Naive thymus-derived CD8-positive, alpha-beta T cell (primary cell): ENCODE measurements around the gene UQCRFS1. TPM values are rescaled to one million over a fixed set of nuclear protein-coding genes. Genes with fewer than 3 reads are reported as not detected.
"Not testable (repeated sequence)": the region's sequence is repeated elsewhere in the genome, so short reads cannot be mapped to it uniquely, and the experiment has no call there.

Source experiments
- ATAC-seq, 2 donors: fragments of 150-1000 bp; cut with Tn5 transposase in 1 of 2; sonication (Bioruptor Pico), chemical (Tn5 transposase) in 1 of 2; 1 replicate in 1 of 2; 2 replicates in 1 of 2; pipeline ENCODE4 v1.10.0; 2021; ENCODE audit warnings: mild to moderate bottlenecking in 2 of 2, moderate library complexity in 2 of 2
- POLR2A ChIA-PET: fragments of 350-600 bp; sonication (Branson Sonifier 250); formaldehyde crosslinking; loops from one replicate; lab custom pipeline; 2021; ENCODE audit warnings: antibody characterized with exemption; lab: Charles Lee
- DNase-seq, 10 donors: peaks; one replicate each; pipeline versions ENCODE4 v3.0.0 to v3.0.0-alpha.2; 2020 to 2022
- H3K27ac Mint-ChIP-seq, 10 donors: one replicate each; pipeline ENCODE4 v1.8.0; 2020 to 2022; ENCODE audit warnings: mild to moderate bottlenecking in 10 of 10, mixed read lengths in 10 of 10, moderate library complexity in 4 of 10, inconsistent platforms in 1 of 10
- H3K27me3 Mint-ChIP-seq, 5 donors: one replicate each; pipeline ENCODE4 v1.8.0; 2021 to 2022; ENCODE audit warnings: mixed read lengths in 5 of 5
- H3K36me3 Mint-ChIP-seq, 3 donors: one replicate each; pipeline ENCODE4 v1.8.0; 2020 to 2022; ENCODE audit warnings: mixed read lengths in 3 of 3, mild to moderate bottlenecking in 2 of 3, inconsistent platforms in 1 of 3
- H3K4me1 Mint-ChIP-seq, 4 donors: one replicate each; pipeline ENCODE4 v1.8.0; 2021 to 2022; ENCODE audit warnings: mixed read lengths in 4 of 4
- H3K4me3 Mint-ChIP-seq, 10 donors: one replicate each; pipeline ENCODE4 v1.8.0; 2020 to 2022; ENCODE audit warnings: mild to moderate bottlenecking in 10 of 10, mixed read lengths in 10 of 10, moderate library complexity in 6 of 10, inconsistent platforms in 1 of 10
- H3K9me3 Mint-ChIP-seq, 9 donors: one replicate each; pipeline ENCODE4 v1.8.0; 2020 to 2022; ENCODE audit warnings: mixed read lengths in 9 of 9, mild to moderate bottlenecking in 3 of 9, inconsistent platforms in 1 of 9, moderate library complexity in 1 of 9
- polyA plus RNA-seq, 3 donors: library from polyadenylated mRNA; unstranded; fragments of 300-500 nt; fragmentation: Illumina TruSeq; gene quantifications; one replicate each; pipeline ENCODE4 v1.2.3, GENCODE V29; 2021
- total RNA-seq, 8 experiments: library from RNA in 2 of 8; stranded (reverse) in 2 of 8; gene quantifications; one replicate each; pipeline ENCODE4 v1.2.3 and lab custom pipeline; 2021 to 2026

The UQCRFS1 gene
- 10 to 100 TPM; 23.7 to 25.0 TPM for total RNA-seq
- 10 to 100 TPM; 72.6 to 93.3 (median 82.1) TPM for polyA plus RNA-seq
- total RNA-seq (lab: John Stamatoyannopoulos, UW): 44.1 to 120 (median 64.6) reads per million in 6 experiments

GRCh38 chr19:29212648-29213573, at the start of gene UQCRFS1:
Gene UQCRFS1, minus strand, starts transcription at chr19:29213151. Its CDS starts 33 bp downstream, at chr19:29213118.
- peaks cover 22 to 52% (median 47%) of the 10 kb centered on the region in 4 donors for H3K4me1 Mint-ChIP-seq

GRCh38 chr19:29262085-29262484, 49.1 kb upstream of the UQCRFS1 start:
- Mint-ChIP-seq H3K36me3 (no peaks in the 10 kb centered on the region), H3K27ac (no peak overlapping the region), H3K9me3 (no peaks in the 10 kb centered on the region), H3K4me3 (no peak overlapping the region), H3K27me3 (peaks cover 7 to 41% (median 22%) of the 10 kb centered on the region in 5 donors), H3K4me1 (peaks cover 0 to 5% (median 2%) of the 10 kb centered on the region in 4 donors)
- ATAC-seq (no peak), DNase-seq (no peak)
- POLR2A ChIA-PET: no interaction called here

More at GRCh38 chr19:29212648-29213573, at the start of gene UQCRFS1:
- Mint-ChIP-seq H3K4me3 (peak within 1 kb of the TSS; percentile 84 to 97 (median 95)), H3K27ac (peak within 1 kb of the TSS; percentile 85 to 99 (median 98)), H3K9me3 (peaks cover 0 to 5% (median 0%) of the 10 kb centered on the region in 9 donors), H3K27me3 (peaks cover 3 to 16% (median 4%) of the 10 kb centered on the region in 5 donors), H3K36me3 (peaks cover 8 to 21% (median 16%) of the 10 kb centered on the region in 3 donors)
- DNase-seq (peak; percentile 90 to 97 (median 94)), ATAC-seq (peak; percentile 94 to 95)
- POLR2A ChIA-PET: interaction anchor here (1.2 kb wide), 1 partner anchor 393 kb away, joined by 5 read pairs; the partner anchor contains the start of gene POP4

- Mint-ChIP-seq H3K4me3 (no peak overlapping the region), H3K27ac (no peak overlapping the region), H3K36me3 (no peaks in the 10 kb centered on the region), H3K4me1 (peaks cover 0 to 5% (median 2%) of the 10 kb centered on the region in 4 donors), H3K27me3 (peaks cover 6 to 28% (median 15%) of the 10 kb centered on the region in 5 donors), H3K9me3 (no peaks in the 10 kb centered on the region)
- POLR2A ChIA-PET: no interaction called here
- ATAC-seq (no peak), DNase-seq (peak in 4 of 10 donors; percentile 5 to 19 (median 8))
Observed at GRCh38 chr19:29260477-29261317, 47.7 kb upstream of the UQCRFS1 start.

DNA sequence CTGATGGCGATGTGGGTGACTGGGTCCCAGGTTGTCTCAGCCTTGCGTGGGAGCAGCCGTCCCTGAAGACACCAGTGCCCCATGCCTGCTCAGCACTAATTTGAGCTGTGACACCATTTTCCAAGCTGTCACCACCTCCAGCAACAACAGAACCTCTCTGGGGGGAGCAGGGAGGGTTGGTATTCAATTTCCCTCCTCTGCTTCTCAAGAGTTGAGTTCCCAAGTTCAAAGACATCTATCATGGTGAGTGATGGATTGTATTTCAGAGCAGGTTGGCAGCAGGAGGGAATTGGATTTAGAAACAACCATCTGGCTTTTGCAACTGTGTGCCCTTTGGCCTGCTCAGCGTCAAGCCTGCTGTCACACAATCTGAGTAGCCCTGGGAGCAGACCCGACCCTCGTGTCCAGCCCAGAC, 46.9 kb upstream of the UQCRFS1 start:
- H3K27me3 Mint-ChIP-seq: peaks cover 6 to 23% (median 7%) of the 10 kb centered on the region in 5 donors
- no peaks in the 10 kb centered on the region for H3K9me3 Mint-ChIP-seq
- DNase-seq (no peak), ATAC-seq (no peak)
- H3K4me3 Mint-ChIP-seq: no peak overlapping the region
- no peaks in the 10 kb centered on the region for H3K36me3 Mint-ChIP-seq
- H3K27ac Mint-ChIP-seq: no peak overlapping the region
- POLR2A ChIA-PET: no interaction called here
- H3K4me1 Mint-ChIP-seq: peaks cover 0 to 5% (median 1%) of the 10 kb centered on the region in 4 donors

DNA sequence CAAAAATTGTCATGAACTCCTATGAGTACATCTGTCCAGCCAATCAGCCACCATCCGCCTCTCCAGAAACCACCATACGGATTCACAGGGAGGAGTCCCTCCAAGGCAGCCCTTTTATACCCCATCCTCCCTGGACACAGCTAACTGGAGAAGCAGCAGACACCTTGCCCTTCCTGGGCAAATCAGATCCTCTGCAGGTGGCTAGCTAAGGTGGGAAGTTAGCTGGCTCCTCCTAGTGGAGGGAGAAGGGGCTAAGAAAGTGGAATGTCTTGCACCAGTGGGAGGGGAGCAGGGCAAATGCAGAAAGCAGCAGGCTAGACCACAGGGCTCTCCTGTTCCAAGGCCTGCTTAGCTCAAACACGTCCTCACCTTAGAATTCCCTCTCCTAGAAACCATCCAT, 46.2 kb upstream of the UQCRFS1 start:
- Mint-ChIP-seq H3K4me1 (peaks cover 0 to 5% (median 2%) of the 10 kb centered on the region in 4 donors), H3K36me3 (no peaks in the 10 kb centered on the region), H3K27me3 (peaks cover 3 to 23% (median 13%) of the 10 kb centered on the region in 5 donors), H3K9me3 (no peaks in the 10 kb centered on the region), H3K4me3 (no peak overlapping the region), H3K27ac (no peak overlapping the region)
- POLR2A ChIA-PET: no interaction called here
- DNase-seq (no peak), ATAC-seq (no peak)

DNA sequence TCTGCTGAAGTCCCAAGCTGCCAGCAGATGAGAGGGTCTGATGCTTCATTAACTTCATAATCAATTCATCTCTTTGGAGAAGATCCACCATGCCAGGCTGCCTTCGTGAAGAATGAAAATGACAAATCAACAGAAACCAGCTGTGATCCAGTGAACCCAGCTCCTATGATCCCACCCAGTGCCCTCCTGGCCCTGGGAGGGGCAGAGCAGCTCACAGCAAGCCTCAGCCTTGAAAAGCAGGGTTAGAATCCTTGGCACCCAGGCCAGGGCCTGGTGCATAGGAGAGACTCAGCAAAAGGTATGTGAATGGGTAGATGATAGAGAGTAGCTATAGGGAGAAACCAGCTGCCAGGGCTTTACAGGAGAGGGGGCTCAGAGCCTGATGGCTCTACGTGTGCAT, 43.6 kb upstream of the UQCRFS1 start:
- H3K36me3 Mint-ChIP-seq: no peaks in the 10 kb centered on the region
- ATAC-seq: no peak
- peaks cover 0 to 2% (median 0%) of the 10 kb centered on the region in 4 donors for H3K4me1 Mint-ChIP-seq
- H3K27ac Mint-ChIP-seq: no peak overlapping the region
- H3K4me3 Mint-ChIP-seq: no peak overlapping the region
- H3K9me3 Mint-ChIP-seq: no peaks in the 10 kb centered on the region
- DNase-seq: no peak
- POLR2A ChIA-PET: no interaction called here
- peaks cover 1 to 32% (median 19%) of the 10 kb centered on the region in 5 donors for H3K27me3 Mint-ChIP-seq

DNA sequence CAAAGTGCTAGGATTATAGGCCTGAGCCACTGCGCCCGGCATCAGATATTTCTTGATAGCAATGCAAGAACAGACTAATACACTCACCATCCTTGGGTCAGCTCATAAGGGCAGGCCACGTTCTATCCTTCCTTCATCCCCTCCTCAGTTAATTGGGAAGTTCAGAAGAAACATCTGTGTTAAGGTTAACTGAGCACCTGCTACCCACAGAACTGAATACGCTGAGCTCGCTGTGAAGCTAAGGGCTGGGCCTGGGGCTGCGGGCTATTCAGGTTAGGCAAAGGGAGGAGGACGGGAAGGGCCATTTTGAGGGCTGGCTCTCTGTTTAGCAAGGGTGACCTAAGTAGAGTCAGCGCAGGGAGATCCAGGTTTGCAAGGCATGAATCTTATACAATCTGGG, 43.0 kb upstream of the UQCRFS1 start:
- H3K4me3 Mint-ChIP-seq: no peak overlapping the region
- H3K27ac Mint-ChIP-seq: no peak overlapping the region
- H3K4me1 Mint-ChIP-seq: peaks cover 0 to 2% (median 0%) of the 10 kb centered on the region in 4 donors
- no peaks in the 10 kb centered on the region for H3K9me3 Mint-ChIP-seq
- H3K36me3 Mint-ChIP-seq: no peaks in the 10 kb centered on the region
- peaks cover 1 to 32% (median 19%) of the 10 kb centered on the region in 5 donors for H3K27me3 Mint-ChIP-seq
- ATAC-seq (no peak), DNase-seq (no peak)
- POLR2A ChIA-PET: no interaction called here

- H3K36me3 Mint-ChIP-seq: no peaks in the 10 kb centered on the region
- peaks cover 0 to 2% (median 0%) of the 10 kb centered on the region in 4 donors for H3K4me1 Mint-ChIP-seq
- peaks cover 1 to 32% (median 19%) of the 10 kb centered on the region in 5 donors for H3K27me3 Mint-ChIP-seq
- ATAC-seq (no peak), DNase-seq (no peak)
- POLR2A ChIA-PET: no interaction called here
- H3K9me3 Mint-ChIP-seq: peaks cover 0 to 2% (median 0%) of the 10 kb centered on the region in 9 donors
- no peak overlapping the region for H3K27ac Mint-ChIP-seq
- H3K4me3 Mint-ChIP-seq: no peak overlapping the region
Observed at GRCh38 chr19:29255006-29255405, 42.1 kb upstream of the UQCRFS1 start.

GRCh38 chr19:29249798-29250197, 36.8 kb upstream of the UQCRFS1 start:
- H3K4me3 Mint-ChIP-seq, H3K4me1 Mint-ChIP-seq, H3K36me3 Mint-ChIP-seq, DNase-seq, H3K27ac Mint-ChIP-seq, POLR2A ChIA-PET, ATAC-seq, H3K9me3 Mint-ChIP-seq: not testable (repeated sequence)
- peaks cover 14 to 71% (median 24%) of the 10 kb centered on the region in 5 donors for H3K27me3 Mint-ChIP-seq

DNA sequence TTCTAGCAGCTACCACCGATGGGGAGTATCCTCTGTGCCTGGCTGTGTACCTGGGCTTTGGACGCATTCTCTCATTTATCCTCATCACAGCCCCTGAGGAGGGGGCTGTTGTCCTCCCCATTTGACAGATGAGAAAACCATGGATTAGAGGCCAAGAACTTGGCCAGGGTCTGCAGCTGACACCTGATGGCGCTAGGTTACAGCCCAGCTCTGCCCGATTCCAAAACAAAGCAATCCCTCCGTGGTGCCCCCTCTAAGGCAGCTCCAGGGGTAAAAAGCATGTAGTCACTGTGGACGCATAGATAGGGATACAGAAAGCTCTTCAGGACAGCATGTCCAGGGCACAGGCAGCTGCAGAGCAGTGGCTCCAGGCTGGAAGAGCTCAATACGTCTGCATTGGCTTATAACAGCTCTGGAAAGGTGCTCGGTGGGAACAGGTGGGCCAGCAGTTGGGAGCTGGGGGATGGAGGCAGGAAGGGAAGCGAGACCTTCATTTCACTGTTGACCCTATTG, 35.4 kb upstream of the UQCRFS1 start:
- Mint-ChIP-seq H3K4me3 (no peak overlapping the region), H3K4me1 (no peaks in the 10 kb centered on the region), H3K27ac (no peak overlapping the region), H3K9me3 (peaks cover 0 to 5% (median 0%) of the 10 kb centered on the region in 9 donors), H3K36me3 (no peaks in the 10 kb centered on the region), H3K27me3 (peaks cover 14 to 65% (median 26%) of the 10 kb centered on the region in 5 donors)
- ATAC-seq (no peak), DNase-seq (no peak)
- POLR2A ChIA-PET: no interaction called here

- ATAC-seq (no peak), DNase-seq (no peak)
- no peak overlapping the region for H3K4me3 Mint-ChIP-seq
- H3K9me3 Mint-ChIP-seq: peaks cover 0 to 5% (median 0%) of the 10 kb centered on the region in 9 donors
- peaks cover 14 to 65% (median 31%) of the 10 kb centered on the region in 5 donors for H3K27me3 Mint-ChIP-seq
- no peaks in the 10 kb centered on the region for H3K36me3 Mint-ChIP-seq
- no peaks in the 10 kb centered on the region for H3K4me1 Mint-ChIP-seq
- POLR2A ChIA-PET: no interaction called here
- no peak overlapping the region for H3K27ac Mint-ChIP-seq
Observed at GRCh38 chr19:29247872-29248271, 34.9 kb upstream of the UQCRFS1 start.

- Mint-ChIP-seq H3K36me3 (no peaks in the 10 kb centered on the region), H3K4me1 (no peaks in the 10 kb centered on the region), H3K27me3 (peaks cover 15 to 65% (median 34%) of the 10 kb centered on the region in 5 donors), H3K27ac (no peak overlapping the region), H3K9me3 (peaks cover 0 to 5% (median 0%) of the 10 kb centered on the region in 9 donors), H3K4me3 (no peak overlapping the region)
- ATAC-seq: no peak
- no peak for DNase-seq
- POLR2A ChIA-PET: no interaction called here
Observed at GRCh38 chr19:29247471-29247870, 34.5 kb upstream of the UQCRFS1 start.
